Liver (tissue), 9 donors: ENCODE results near the gene DIP2B. TPM values are rescaled to one million over a fixed set of nuclear protein-coding genes. Genes with fewer than 3 reads are reported as not detected.

Experiments used
- DNase-seq: peaks from one replicate; pipeline ENCODE4 v3.0.0-alpha.2; 2017; ENCODE audit warnings: low spot score
- H3K27ac ChIP-seq, 2 donors: one replicate each; pipeline ENCODE4 v1.7.0; 2013; ENCODE audit warnings: inconsistent platforms in 2 of 2, low read length in 2 of 2, control low read depth in 1 of 2, low read depth in 1 of 2, mild to moderate bottlenecking in 1 of 2
- H3K27me3 ChIP-seq, 4 donors: one replicate each; pipeline versions ENCODE4 v1.6.1 to v1.7.0; 2013; ENCODE audit warnings: low read length in 3 of 4, inconsistent platforms in 1 of 4, mild to moderate bottlenecking in 1 of 4, moderate library complexity in 1 of 4; ENCODE audit not compliant: control insufficient read depth in 4 of 4, insufficient read depth in 4 of 4
- H3K36me3 ChIP-seq, 4 donors: one replicate each; pipeline versions ENCODE4 v1.6.1 to v1.7.0; 2013; ENCODE audit warnings: low read length in 3 of 4, mild to moderate bottlenecking in 3 of 4, low read depth in 1 of 4, moderate library complexity in 1 of 4; ENCODE audit not compliant: control insufficient read depth in 4 of 4, insufficient read depth in 3 of 4
- H3K4me1 ChIP-seq, 4 donors: one replicate each; pipeline versions ENCODE4 v1.6.1 to v1.7.0; 2013; ENCODE audit warnings: low read length in 3 of 4, mild to moderate bottlenecking in 3 of 4, moderate library complexity in 1 of 4; ENCODE audit not compliant: control insufficient read depth in 4 of 4, insufficient read depth in 4 of 4
- H3K4me3 ChIP-seq, 3 donors: one replicate each; pipeline versions ENCODE4 v1.6.1 to v1.7.0; 2013; ENCODE audit warnings: low read length in 3 of 3, control low read depth in 1 of 3, low read depth in 1 of 3, mild to moderate bottlenecking in 1 of 3
- H3K9ac ChIP-seq, 2 donors: one replicate each; pipeline ENCODE4 v1.7.0; 2013; ENCODE audit warnings: low read length in 2 of 2, mild to moderate bottlenecking in 2 of 2, moderate library complexity in 2 of 2, control low read depth in 1 of 2, low read depth in 1 of 2
- H3K9me3 ChIP-seq, 4 donors: one replicate each; pipeline versions ENCODE4 v1.6.1 to v1.7.0; 2013; ENCODE audit warnings: low read length in 3 of 4; ENCODE audit not compliant: control insufficient read depth in 4 of 4
- ATF3 ChIP-seq: IDR thresholded peaks from 2 replicates; pipeline ENCODE4 v1.6.1; 2016; ENCODE audit warnings: antibody characterized with exemption
- CTCF ChIP-seq: fragments of 150-350 bp; IDR thresholded peaks from 2 replicates; pipeline ENCODE4 v1.5.1; 2017; ENCODE audit warnings: improper control_type of control experiment, low read depth, low read length; ENCODE audit not compliant: missing input control
- EGR1 ChIP-seq, 2 donors: IDR thresholded peaks; 2 replicates each; pipeline ENCODE4 v1.6.1; 2016 to 2018; ENCODE audit warnings: antibody characterized with exemption in 2 of 2, low read depth in 2 of 2
- FOXA1 ChIP-seq: IDR thresholded peaks from 2 replicates; pipeline ENCODE4 v1.6.1; 2016; ENCODE audit warnings: antibody characterized with exemption
- FOXA2 ChIP-seq: IDR thresholded peaks from 2 replicates; pipeline ENCODE4 v1.6.1; 2016; ENCODE audit warnings: antibody characterized with exemption
- GABPA ChIP-seq, 2 donors: IDR thresholded peaks in 1 of 2; conservative IDR thresholded peaks in 1 of 2; 2 replicates each; pipeline ENCODE4 v1.6.1; 2016; ENCODE audit warnings: antibody characterized with exemption in 2 of 2, mild to moderate bottlenecking in 1 of 2, moderate library complexity in 1 of 2
- HNF4A ChIP-seq, 2 donors: conservative IDR thresholded peaks; 2 replicates each; pipeline ENCODE4 v1.6.1; 2016; ENCODE audit warnings: antibody characterized with exemption in 2 of 2, mild to moderate bottlenecking in 2 of 2
- HNF4G ChIP-seq: IDR thresholded peaks from 2 replicates; pipeline ENCODE4 v1.6.1; 2016; ENCODE audit warnings: antibody characterized with exemption
- MAX ChIP-seq: IDR thresholded peaks from 2 replicates; pipeline ENCODE4 v1.6.1; 2016; ENCODE audit warnings: antibody characterized with exemption
- NR2F2 ChIP-seq: IDR thresholded peaks from 2 replicates; pipeline ENCODE4 v1.6.1; 2016; ENCODE audit warnings: antibody characterized with exemption
- RAD21 ChIP-seq, 2 donors: IDR thresholded peaks; 2 replicates each; pipeline ENCODE4 v1.6.1; 2016; ENCODE audit warnings: antibody characterized with exemption in 2 of 2, mild to moderate bottlenecking in 2 of 2
- REST ChIP-seq: IDR thresholded peaks from 2 replicates; pipeline ENCODE4 v1.6.1; 2016; ENCODE audit warnings: antibody characterized with exemption, mild to moderate bottlenecking
- RXRA ChIP-seq, 2 donors: IDR thresholded peaks; 2 replicates each; pipeline ENCODE4 v1.6.1; 2017 to 2018; ENCODE audit warnings: antibody characterized with exemption in 2 of 2, mild to moderate bottlenecking in 1 of 2
- YY1 ChIP-seq: IDR thresholded peaks from 2 replicates; pipeline ENCODE4 v1.6.1; 2016; ENCODE audit warnings: antibody characterized with exemption, mild to moderate bottlenecking
- ZBTB33 ChIP-seq: IDR thresholded peaks from 2 replicates; pipeline ENCODE4 v1.6.1; 2016; ENCODE audit warnings: antibody characterized with exemption
- WGBS: extraction: QIAGEN DNeasy Blood & Tissue Kit; methylation state at CpG from one replicate; pipeline ENCODE4 v1.1.7; 2013; 5-methylcytosine and 5-hydroxymethylcytosine counted together
- polyA plus RNA-seq, 2 donors: library from polyadenylated mRNA; stranded (reverse) in 1 of 2; unstranded in 1 of 2; fragments of 200-250 nt in 1 of 2; fragments of >200 nt in 1 of 2; fragmentation: Nextera tagmentation in 1 of 2; extraction: Ambion mirVana in 1 of 2; gene quantifications; one replicate each; pipeline versions ENCODE4 v1.2.1 to v1.2.3, GENCODE V29; 2013 to 2015
- total RNA-seq, 2 donors: library from RNA; depleted of rRNA; stranded (reverse); fragments of >200 nt; gene quantifications; one replicate each; pipeline ENCODE4 v1.2.3, GENCODE V29; 2014
- donor health status: healthy.
- donor health status: healthy.
- donor health status: healthy.
- donor health status: healthy.
- donor health status: healthy.

Gene DIP2B
- total and polyA plus RNA-seq, 4 donors, result 4.8 to 30.7 (median 13.8) TPM

GRCh38 chr12:50727466-50727865 lies 222.7 kb downstream of the DIP2B start:
- H3K9me3 ChIP-seq, result no peaks in the 10 kb centered on the region
- TF ChIP-seq RXRA (IDR thresholded peaks at IDR 0.05) (no peak), HNF4A (conservative IDR thresholded peaks at IDR 0.05) (no peak), YY1 (no peak), FOXA1 (no peak), RAD21 (IDR thresholded peaks at IDR 0.05) (no peak), REST (no peak), GABPA (IDR thresholded peaks at IDR 0.05 in 1 of 2, conservative IDR thresholded peaks at IDR 0.05 in 1 of 2) (no peak), ZBTB33 (no peak), CTCF (no peak)
- peaks cover 11 to 80% (median 69%) of the 10 kb centered on the region in 4 donors for H3K36me3 ChIP-seq
- no peak overlapping the region for H3K4me3 ChIP-seq
- WGBS, result 98% methylated on average over 2 of the region's 2 CpGs
- no peak overlapping the region for H3K27ac ChIP-seq
- H3K9ac ChIP-seq, result no peak overlapping the region
- no peak for DNase-seq
- H3K4me1 ChIP-seq, result peaks cover 0 to 17% (median 2%) of the 10 kb centered on the region in 4 donors
- no peaks in the 10 kb centered on the region for H3K27me3 ChIP-seq

- Histone ChIP-seq H3K9me3 (no peaks in the 10 kb centered on the region), H3K27me3 (no peaks in the 10 kb centered on the region), H3K9ac (no peak overlapping the region), H3K27ac (no peak overlapping the region), H3K4me1 (peaks cover 0 to 13% (median 2%) of the 10 kb centered on the region in 4 donors), H3K36me3 (peaks cover 11 to 78% (median 66%) of the 10 kb centered on the region in 4 donors), H3K4me3 (no peak overlapping the region)
- TF ChIP-seq RAD21 (IDR thresholded peaks at IDR 0.05) (no peak), REST (no peak), MAX (no peak), YY1 (no peak), FOXA2 (no peak), NR2F2 (no peak), EGR1 (IDR thresholded peaks at IDR 0.05; ENCODE audit: low read depth in 2 of 2) (no peak), GABPA (IDR thresholded peaks at IDR 0.05 in 1 of 2, conservative IDR thresholded peaks at IDR 0.05 in 1 of 2) (no peak), ATF3 (no peak), HNF4G (no peak), RXRA (IDR thresholded peaks at IDR 0.05) (no peak)
- DNase-seq, result no peak
- WGBS, result 96% methylated on average over 7 of the region's 7 CpGs
These were observed 223.6 kb downstream of the DIP2B start for GRCh38 chr12:50728417-50728816.
